Hepatocyte (in vitro differentiated cells): Measurements from ENCODE around the gene GRK5. TPM values are rescaled to one million over a fixed set of nuclear protein-coding genes. Genes with fewer than 3 reads are reported as not detected.

Experiments
- DNase-seq: peaks from one replicate; pipeline ENCODE4 v3.0.0-alpha.2; 2016; ENCODE audit warnings: low spot score
- H2AFZ ChIP-seq: fragments of 200-600 bp; sonication (generic); 2 replicates; pipeline ENCODE4 v1.6.0; 2016; ENCODE audit warnings: antibody characterized with exemption, mild to moderate bottlenecking
- H3K27ac ChIP-seq: fragments of 200-600 bp; sonication (generic); 2 replicates; pipeline ENCODE4 v1.5.1; 2016; ENCODE audit warnings: mild to moderate bottlenecking
- H3K27me3 ChIP-seq: fragments of 200-600 bp; sonication (generic); 2 replicates; pipeline ENCODE4 v1.6.1; 2016
- H3K36me3 ChIP-seq: fragments of 200-600 bp; sonication (generic); replicated peaks from 2 replicates; pipeline ENCODE4 v1.5.1; 2016; ENCODE audit warnings: low read depth; ENCODE audit not compliant: insufficient read depth
- H3K4me1 ChIP-seq: fragments of 200-600 bp; sonication (generic); 2 replicates; pipeline ENCODE4 v1.5.1; 2016; ENCODE audit warnings: mild to moderate bottlenecking, moderate library complexity; ENCODE audit not compliant: insufficient read depth
- H3K4me2 ChIP-seq: fragments of 200-600 bp; sonication (generic); 2 replicates; pipeline ENCODE4 v1.6.0; 2016
- H3K4me3 ChIP-seq: fragments of 200-600 bp; sonication (generic); 2 replicates; pipeline ENCODE4 v1.5.1; 2016; ENCODE audit warnings: mild to moderate bottlenecking
- H3K79me2 ChIP-seq: fragments of 200-600 bp; sonication (generic); 2 replicates; pipeline ENCODE4 v1.6.0; 2017; ENCODE audit warnings: mild to moderate bottlenecking
- H3K9me2 ChIP-seq: fragments of 200-600 bp; sonication (generic); replicated peaks from 2 replicates; pipeline ENCODE4 v1.6.0; 2017; ENCODE audit warnings: mild to moderate bottlenecking; ENCODE audit not compliant: insufficient read depth
- H3K9me3 ChIP-seq: fragments of 200-600 bp; sonication (generic); 2 replicates; pipeline ENCODE4 v1.5.1; 2016; ENCODE audit warnings: low read depth, mild to moderate bottlenecking
- H4K20me1 ChIP-seq: fragments of 200-600 bp; sonication (generic); 2 replicates; pipeline ENCODE4 v1.6.0; 2016; ENCODE audit warnings: mild to moderate bottlenecking; ENCODE audit not compliant: insufficient read depth, poor library complexity, severe bottlenecking
- CTCF ChIP-seq: fragments of 200-600 bp; sonication (generic); IDR thresholded peaks from 2 replicates; pipeline ENCODE4 v1.5.1; 2016; ENCODE audit warnings: antibody characterized with exemption, mild to moderate bottlenecking; ENCODE audit not compliant: poor library complexity
- EZH2 ChIP-seq: fragments of 200-600 bp; sonication (generic); IDR thresholded peaks from 2 replicates; pipeline ENCODE4 v1.6.1; 2016; ENCODE audit warnings: antibody characterized with exemption, mild to moderate bottlenecking, borderline replicate concordance
- EZH2phosphoT487 ChIP-seq: fragments of 200-600 bp; sonication (generic); IDR thresholded peaks from one replicate; pipeline ENCODE4 v1.6.1; 2018; ENCODE audit warnings: antibody characterized with exemption, mild to moderate bottlenecking, low read depth, moderate library complexity; ENCODE audit not compliant: unreplicated experiment, severe bottlenecking
- WGBS: methylation state at CpG from one replicate; pipeline ENCODE4 v1.1.6; 2016; ENCODE audit warnings: low lambda C conversion rate; ENCODE audit errors: missing lambda C conversion rate; 5-methylcytosine and 5-hydroxymethylcytosine counted together
- polyA plus RNA-seq: library from polyadenylated mRNA; unstranded; fragments of >200 nt; fragmentation: Nextera tagmentation; extraction: Ambion mirVana; gene quantifications from 2 replicates; pipeline ENCODE4 v1.2.1, GENCODE V29; 2016
- total RNA-seq: library from RNA; depleted of rRNA; stranded (reverse); fragments of >200 nt; gene quantifications from 2 replicates; pipeline ENCODE4 v1.2.3, GENCODE V29; 2014

The GRK5 gene
- total and polyA plus RNA-seq, 2 experiments from 2014 or later, result 7.6 to 19.9 TPM

GRCh38 chr10:119303886-119304285 lies 96.5 kb downstream of the GRK5 start:
- Histone ChIP-seq H3K4me1 (peaks cover 33% of the 10 kb centered on the region), H3K79me2 (peaks cover 56% of the 10 kb centered on the region), H3K27me3 (no peaks in the 10 kb centered on the region), H3K9me3 (no peaks in the 10 kb centered on the region), H2AFZ (no peak overlapping the region), H3K36me3 (no peaks in the 10 kb centered on the region), H3K27ac (peak overlapping the region; percentile 88), H3K9me2 (no peaks in the 10 kb centered on the region), H4K20me1 (no peaks in the 10 kb centered on the region), H3K4me3 (no peak overlapping the region), H3K4me2 (no peak overlapping the region)
- 80% methylated on average over 3 of the region's 3 CpGs for WGBS
- peak; percentile 64 for DNase-seq
- TF ChIP-seq CTCF, result no peak
- no peak for TF ChIP-seq EZH2
- TF ChIP-seq EZH2phosphoT487, result no peak

GRCh38 chr10:119304541-119304940 lies 97.2 kb downstream of the GRK5 start:
- DNase-seq, result no peak
- Histone ChIP-seq H3K4me3 (no peak overlapping the region), H3K27me3 (no peaks in the 10 kb centered on the region), H3K9me2 (no peaks in the 10 kb centered on the region), H3K36me3 (no peaks in the 10 kb centered on the region), H3K4me2 (no peak overlapping the region), H3K4me1 (peaks cover 33% of the 10 kb centered on the region), H3K27ac (no peak overlapping the region), H3K9me3 (no peaks in the 10 kb centered on the region), H3K79me2 (peaks cover 61% of the 10 kb centered on the region), H4K20me1 (no peaks in the 10 kb centered on the region), H2AFZ (no peak overlapping the region)
- WGBS, result 96% methylated on average over 8 of the region's 8 CpGs
- TF ChIP-seq EZH2, result no peak
- no peak for TF ChIP-seq EZH2phosphoT487
- no peak for TF ChIP-seq CTCF

GRCh38 chr10:119305860-119306513 lies 98.6 kb downstream of the GRK5 start:
- DNase-seq, result peak; percentile 77
- Histone ChIP-seq H3K27me3 (no peaks in the 10 kb centered on the region), H3K36me3 (no peaks in the 10 kb centered on the region), H3K4me3 (no peak overlapping the region), H3K4me1 (peaks cover 34% of the 10 kb centered on the region), H3K79me2 (peaks cover 64% of the 10 kb centered on the region), H4K20me1 (no peaks in the 10 kb centered on the region), H3K9me3 (no peaks in the 10 kb centered on the region), H3K9me2 (no peaks in the 10 kb centered on the region), H3K4me2 (no peak overlapping the region), H2AFZ (no peak overlapping the region), H3K27ac (peak overlapping the region; percentile 45)
- 63% methylated on average over 11 of the region's 11 CpGs for WGBS
- TF ChIP-seq CTCF (no peak), EZH2phosphoT487 (no peak), EZH2 (no peak)
